RWPE1 (cell line): ENCODE data around the gene MAT2A.

ENCODE experiments used
- CTCF ChIA-PET: fragments of 350-600 bp; sonication (Branson Sonifier 250); formaldehyde crosslinking; extraction: SDS; loops from one replicate; lab custom pipeline; 2021; lab: Yijun Ruan, JAX
- POLR2A ChIA-PET: fragments of 400-600 bp; formaldehyde crosslinking; extraction: SDS; loops from one replicate; lab custom pipeline; 2020; ENCODE audit warnings: antibody characterized with exemption; ENCODE audit not compliant: low non-redundant PET; lab: Yijun Ruan, JAX
- DNase-seq: peaks from one replicate; pipeline ENCODE4 v3.0.0; 2012; ENCODE audit warnings: low spot score
- H3K27ac ChIP-seq: fragments of 450-650 bp; 2 replicates; pipeline ENCODE4 v1.5.1; 2017
- CTCF ChIP-seq: fragments of 450-650 bp; conservative IDR thresholded peaks from 2 replicates; pipeline ENCODE4 v1.5.1; 2017; ENCODE audit warnings: low read depth, mild to moderate bottlenecking

MAT2A gene

DNA sequence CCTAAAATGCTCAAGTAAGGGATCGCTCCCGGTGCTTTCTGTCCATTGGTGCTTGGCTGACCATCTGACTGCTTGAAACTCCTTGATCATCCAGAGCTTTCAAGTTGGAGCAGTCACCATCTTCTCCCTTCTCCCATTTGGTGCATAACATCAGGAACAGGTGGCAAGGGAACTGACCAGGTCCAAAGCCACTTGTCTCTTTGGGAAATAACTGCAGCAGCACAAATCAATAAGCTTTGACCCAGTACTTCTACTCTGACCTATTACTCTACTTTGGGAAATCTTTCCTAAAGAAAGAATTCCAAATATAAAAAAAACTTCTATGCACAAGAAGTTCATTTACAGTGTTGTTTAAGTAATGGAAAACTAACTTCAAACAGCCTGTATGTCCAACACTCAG is 10.6 kb upstream of the MAT2A start:
- ChIA-PET POLR2A (no interaction called here), CTCF (no interaction called here)
- DNase-seq: no peak
- TF ChIP-seq CTCF: no peak
- no peak overlapping the region for H3K27ac ChIP-seq

- no peak for TF ChIP-seq CTCF
- POLR2A ChIA-PET: no interaction called here
- no peak overlapping the region for H3K27ac ChIP-seq
- CTCF ChIA-PET: interaction anchor here (0.5 kb wide), 1 partner anchor 73 kb away, joined by 3 read pairs; no protein-coding TSS in a partner anchor
- no peak for DNase-seq
Measured at GRCh38 chr2:85529809-85530208, 9.2 kb upstream of the MAT2A start.

DNA sequence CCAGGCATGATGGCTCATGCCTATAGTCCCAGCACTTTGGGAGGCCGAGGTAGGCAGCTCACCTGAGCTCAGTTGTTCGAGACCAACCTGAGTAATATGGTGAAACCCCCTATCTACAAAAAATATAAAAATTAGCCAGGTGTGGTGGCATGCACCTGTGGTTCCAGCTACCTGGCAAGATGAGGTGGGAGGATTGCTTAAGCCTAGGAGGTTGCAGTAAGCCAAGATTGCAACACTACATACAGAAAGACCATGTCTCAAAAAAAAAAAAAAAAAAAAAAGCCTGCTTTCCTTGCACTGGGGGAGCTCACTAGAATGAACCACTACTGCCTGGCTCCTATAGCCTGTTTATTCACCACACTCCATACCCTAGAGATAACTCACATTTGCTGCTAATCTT is 7.4 kb upstream of the MAT2A start:
- ChIA-PET CTCF (no interaction called here), POLR2A (no interaction called here)
- no peak for DNase-seq
- H3K27ac ChIP-seq: no peak overlapping the region
- no peak for TF ChIP-seq CTCF

DNA sequence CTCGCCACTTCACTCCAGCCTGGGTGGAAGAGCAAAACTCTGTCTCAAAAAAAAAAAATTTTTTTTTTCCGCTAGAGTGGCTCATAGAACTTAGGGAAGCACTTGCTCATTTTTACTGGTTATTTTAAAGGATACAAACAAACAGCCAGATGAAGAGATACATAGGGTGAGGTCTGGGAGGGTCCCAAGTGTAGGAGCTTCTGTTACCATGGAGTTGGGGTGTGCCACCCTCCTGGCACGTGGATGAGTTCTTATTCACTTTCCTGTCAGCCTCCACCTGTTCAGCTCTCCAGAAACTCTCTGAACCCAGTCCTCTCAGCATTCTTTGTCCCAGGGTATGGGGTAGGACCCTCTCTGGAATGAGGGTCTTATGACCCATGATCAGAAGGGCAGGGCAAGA is 4.9 kb upstream of the MAT2A start:
- no peak for DNase-seq
- H3K27ac ChIP-seq: peak overlapping the region; percentile 48
- no peak for TF ChIP-seq CTCF
- ChIA-PET CTCF (interaction anchor here (0.6 kb wide), 1 partner anchor 1841 kb away, joined by 3 read pairs; no protein-coding TSS in a partner anchor), POLR2A (interaction anchor here (0.6 kb wide), 2 partner anchors 105 to 123 kb away, joined by 3 read pairs; no protein-coding TSS in a partner anchor)

DNA sequence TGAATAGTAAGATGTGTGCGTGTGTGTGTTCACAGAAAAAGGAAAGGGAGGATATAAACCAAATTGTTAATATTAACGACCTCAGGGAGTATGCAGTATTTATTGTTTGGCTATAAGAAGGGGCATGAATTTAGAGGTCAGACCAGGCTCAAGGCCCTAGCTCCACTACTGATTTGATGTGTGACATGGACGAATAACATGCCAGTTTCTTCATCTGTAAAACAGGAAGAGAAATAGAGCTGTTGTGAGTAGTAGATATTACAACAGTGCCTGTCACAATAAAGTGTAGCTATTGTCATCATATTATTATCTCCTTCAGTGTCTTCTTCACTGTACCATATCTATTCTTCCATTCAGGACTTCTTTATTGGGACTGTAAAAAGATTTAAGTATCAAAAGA is 4.1 kb upstream of the MAT2A start:
- TF ChIP-seq CTCF: no peak
- ChIA-PET POLR2A (no interaction called here), CTCF (interaction anchor here (0.6 to 0.8 kb wide), 2 partner anchors 114 to 1842 kb away, joined by 3 read pairs; no protein-coding TSS in a partner anchor)
- no peak overlapping the region for H3K27ac ChIP-seq
- no peak for DNase-seq

- ChIA-PET CTCF (no interaction called here), POLR2A (interaction anchor here (0.6 to 0.7 kb wide), 3 partner anchors 9 to 182 kb away, joined by 3 to 4 read pairs (median 4); no protein-coding TSS in a partner anchor)
- TF ChIP-seq CTCF: no peak
- H3K27ac ChIP-seq: 0 out of 2 replicates have a peak overlapping the region, but pooled peaks have one; percentile 27
- peak; percentile 37 for DNase-seq
Measured at GRCh38 chr2:85536479-85536878, 2.5 kb upstream of the MAT2A start.
